IMR-90 (cell line): ENCODE results near the gene CSK. TPM values are rescaled to one million over a fixed set of nuclear protein-coding genes. Genes with fewer than 3 reads are reported as not detected.

ENCODE experiments used
- ATAC-seq: fragments of 200-7000 bp; cut with Tn5 transposase; 2 replicates; pipeline ENCODE4 v1.9.1; 2020; ENCODE audit warnings: low read depth, mild to moderate bottlenecking, moderate library complexity
- BruUV-seq: library from RNA; stranded (reverse); fragments of 400-500 nt; replicated peaks from 2 replicates; lab custom pipeline; 2021; lab: Mats Ljungman, UMichigan
- CTCF ChIA-PET: fragments of 300-600 bp; formaldehyde crosslinking; extraction: SDS; loops from one replicate; lab custom pipeline; 2021; ENCODE audit warnings: antibody characterized with exemption; lab: Yijun Ruan, JAX
- POLR2A ChIA-PET: fragments of 300-600 bp; sonication (Branson Sonifier 250); formaldehyde crosslinking; loops from one replicate; lab custom pipeline; 2022; ENCODE audit warnings: antibody characterized with exemption; ENCODE audit not compliant: unreplicated experiment; lab: Charles Lee
- DNase-seq: peaks from one replicate; pipeline ENCODE4 v3.0.0; 2013
- H2AFZ ChIP-seq: replicated peaks from 2 replicates; pipeline ENCODE3; 2013; ENCODE audit warnings: low read length, mild to moderate bottlenecking; ENCODE audit not compliant: poor library complexity
- H2AK5ac ChIP-seq: 2 replicates; pipeline ENCODE4 v1.6.1; 2013; ENCODE audit warnings: low read depth, low read length, inconsistent platforms
- H2AK9ac ChIP-seq: replicated peaks from 2 replicates; pipeline ENCODE3; 2013; ENCODE audit warnings: mild to moderate bottlenecking, low read depth, low read length, moderate library complexity; ENCODE audit not compliant: poor library complexity
- H2BK120ac ChIP-seq: 2 replicates; pipeline ENCODE4 v1.6.1; 2013; ENCODE audit warnings: low read depth, low read length, inconsistent platforms
- H2BK15ac ChIP-seq: 3 replicates; pipeline ENCODE4 v1.6.1; 2013; ENCODE audit warnings: low read depth, low read length, inconsistent platforms
- H2BK20ac ChIP-seq: 2 replicates; pipeline ENCODE4 v1.6.1; 2013; ENCODE audit warnings: low read depth, mild to moderate bottlenecking, inconsistent platforms, low read length, moderate library complexity
- H2BK5ac ChIP-seq: 2 replicates; pipeline ENCODE4 v1.6.1; 2013; ENCODE audit warnings: mild to moderate bottlenecking, low read depth, low read length, inconsistent platforms; ENCODE audit not compliant: poor library complexity, severe bottlenecking
- H3K14ac ChIP-seq: replicated peaks from 2 replicates; pipeline ENCODE4 v1.6.1; 2013; ENCODE audit warnings: low read depth, low read length, inconsistent platforms
- H3K18ac ChIP-seq: 2 replicates; pipeline ENCODE4 v1.6.1; 2013; ENCODE audit warnings: low read depth, low read length, control low read depth
- H3K23ac ChIP-seq: 2 replicates; pipeline ENCODE4 v1.6.1; 2013; ENCODE audit warnings: low read depth, low read length, inconsistent platforms
- H3K27ac ChIP-seq: 2 replicates; pipeline ENCODE4 v1.5.1; 2013; ENCODE audit warnings: mild to moderate bottlenecking, control low read depth, low read length; ENCODE audit not compliant: insufficient read depth
- H3K27me3 ChIP-seq: 2 replicates; pipeline ENCODE4 v1.6.1; 2013; ENCODE audit warnings: low read length; ENCODE audit not compliant: control insufficient read depth, insufficient read depth
- H3K36me3 ChIP-seq: 2 replicates; pipeline ENCODE4 v1.6.1; 2013; ENCODE audit warnings: low read length, mixed read lengths; ENCODE audit not compliant: control insufficient read depth, insufficient read depth
- H3K4ac ChIP-seq: 2 replicates; pipeline ENCODE4 v1.6.1; 2013; ENCODE audit warnings: low read depth, low read length, inconsistent platforms
- H3K4me1 ChIP-seq: 2 replicates; pipeline ENCODE4 v1.6.1; 2013; ENCODE audit warnings: low read length, mixed read lengths; ENCODE audit not compliant: control insufficient read depth, insufficient read depth
- H3K4me2 ChIP-seq: 2 replicates; pipeline ENCODE4 v1.6.1; 2013; ENCODE audit warnings: low read depth, mild to moderate bottlenecking, control low read depth, low read length, moderate library complexity
- H3K4me3 ChIP-seq: 2 replicates; pipeline ENCODE4 v1.5.1; 2013; ENCODE audit warnings: low read depth, mild to moderate bottlenecking, control low read depth, low read length, moderate library complexity; ENCODE audit not compliant: insufficient read depth
- H3K56ac ChIP-seq: 2 replicates; pipeline ENCODE4 v1.6.1; 2013; ENCODE audit warnings: low read length, inconsistent platforms; ENCODE audit not compliant: insufficient read depth; ENCODE audit errors: extremely low read depth
- H3K79me1 ChIP-seq, 2 experiments: 2 replicates each; pipeline ENCODE4 v1.6.1; 2013; ENCODE audit warnings: low read length in 2 of 2, inconsistent platforms in 1 of 2, low read depth in 1 of 2
- H3K9ac ChIP-seq: 2 replicates; pipeline ENCODE4 v1.6.1; 2013; ENCODE audit warnings: low read depth, low read length, control low read depth
- H3K9me1 ChIP-seq: 2 replicates; pipeline ENCODE4 v1.6.1; 2013; ENCODE audit warnings: low read length, inconsistent platforms; ENCODE audit not compliant: insufficient read depth
- H3K9me3 ChIP-seq: 2 replicates; pipeline ENCODE4 v1.6.1; 2013; ENCODE audit warnings: low read length; ENCODE audit not compliant: control insufficient read depth, insufficient read depth
- H4K20me1 ChIP-seq: 2 replicates; pipeline ENCODE4 v1.6.1; 2013; ENCODE audit warnings: low read length, inconsistent platforms; ENCODE audit not compliant: insufficient read depth
- H4K5ac ChIP-seq: 2 replicates; pipeline ENCODE4 v1.6.1; 2013; ENCODE audit warnings: mild to moderate bottlenecking, low read depth, low read length, control low read depth
- H4K8ac ChIP-seq, 2 experiments: 2 replicates each; pipeline ENCODE4 v1.6.1; 2013; ENCODE audit warnings: low read depth in 2 of 2, low read length in 2 of 2, control low read depth in 1 of 2, inconsistent platforms in 1 of 2
- H4K91ac ChIP-seq: 2 replicates; pipeline ENCODE4 v1.6.1; 2013; ENCODE audit warnings: low read depth, low read length, inconsistent platforms; ENCODE audit not compliant: insufficient read depth
- BHLHE40 ChIP-seq: fragments of 150-350 bp; IDR thresholded peaks from 2 replicates; pipeline ENCODE4 v1.6.1; 2016; ENCODE audit warnings: mild to moderate bottlenecking, low read depth, low read length
- CEBPB ChIP-seq: IDR thresholded peaks from 2 replicates; pipeline ENCODE4 v1.6.1; 2012; ENCODE audit warnings: low read depth, low read length, improper control_type of control experiment
- CHD1 ChIP-seq: IDR thresholded peaks from 2 replicates; pipeline ENCODE4 v1.6.1; 2012; ENCODE audit warnings: low read depth, low read length, improper control_type of control experiment
- ELK1 ChIP-seq: fragments of 150-350 bp; IDR thresholded peaks from 2 replicates; pipeline ENCODE4 v1.6.1; 2016; ENCODE audit warnings: low read depth, mild to moderate bottlenecking, low read length, moderate library complexity, borderline replicate concordance
- FOS ChIP-seq: fragments of 150-350 bp; IDR thresholded peaks from 2 replicates; pipeline ENCODE4 v1.6.1; 2016; ENCODE audit warnings: low read depth, low read length
- MAFK ChIP-seq: IDR thresholded peaks from 2 replicates; pipeline ENCODE4 v1.6.1; 2012; ENCODE audit warnings: low read depth, low read length, improper control_type of control experiment
- MAZ ChIP-seq: IDR thresholded peaks from 2 replicates; pipeline ENCODE4 v1.6.1; 2012; ENCODE audit warnings: low read depth, mild to moderate bottlenecking, low read length, improper control_type of control experiment, moderate library complexity, borderline replicate concordance
- MXI1 ChIP-seq: IDR thresholded peaks from 2 replicates; pipeline ENCODE4 v1.6.1; 2012; ENCODE audit warnings: low read depth, mild to moderate bottlenecking, low read length, moderate library complexity, borderline replicate concordance
- NFE2L2 ChIP-seq: fragments of 150-350 bp; IDR thresholded peaks from 2 replicates; pipeline ENCODE4 v1.6.1; 2016; ENCODE audit warnings: low read depth, mild to moderate bottlenecking, low read length
- POLR2A ChIP-seq: IDR thresholded peaks from 2 replicates; pipeline ENCODE4 v1.6.1; 2012; ENCODE audit warnings: mild to moderate bottlenecking, low read depth, low read length
- RAD21 ChIP-seq: IDR thresholded peaks from 2 replicates; pipeline ENCODE4 v1.6.1; 2012; ENCODE audit warnings: low read length, improper control_type of control experiment
- RFX5 ChIP-seq: IDR thresholded peaks from 2 replicates; pipeline ENCODE4 v1.8.0; 2012; ENCODE audit warnings: low read depth, mild to moderate bottlenecking, low read length, moderate library complexity
- SMC3 ChIP-seq: fragments of 150-350 bp; IDR thresholded peaks from 2 replicates; pipeline ENCODE4 v1.6.1; 2016; ENCODE audit warnings: low read depth, mild to moderate bottlenecking, antibody characterized with exemption, low read length, moderate library complexity
- USF2 ChIP-seq: fragments of 150-350 bp; IDR thresholded peaks from 2 replicates; pipeline ENCODE4 v1.6.1; 2017; ENCODE audit warnings: mild to moderate bottlenecking, antibody characterized with exemption, low read length, low read depth
- WGBS, 2 experiments: methylation state at CpG; one replicate each; pipeline versions ENCODE4 v1.1.5 to v1.1.7; 2013; ENCODE audit warnings: missing lambda C conversion rate in 2 of 2; ENCODE audit not compliant: insufficient read length in 1 of 2; ENCODE audit errors: extremely low coverage in 2 of 2; 5-methylcytosine and 5-hydroxymethylcytosine counted together
- dilution Hi-C: fragments of 300-500 bp; cut with HindIII; formaldehyde crosslinking; loops from one replicate; pipeline ENCODE4 v1.14.3; 2018; ENCODE audit warnings: low sequenced_read_pairs; ENCODE audit not compliant: unreplicated experiment
- in situ Hi-C: fragments of 300-500 bp; cut with MboI; formaldehyde crosslinking; loops from 3 replicates; pipeline ENCODE4 v1.14.3; 2019; ENCODE audit warnings: low sequenced_read_pairs, inconsistent platforms, mixed read lengths
- intact Hi-C: fragments of 100-400 bp; cut with micrococcal nuclease; formaldehyde crosslinking; loops from 2 replicates; pipeline ENCODE4 v1.10.0; 2022
- polyA plus RNA-seq, 3 experiments: library from polyadenylated mRNA; depleted of rRNA; stranded (reverse); fragments of >200 nt; gene quantifications; 2 replicates each; pipeline ENCODE4 v1.2.3, GENCODE V29; 2012; ENCODE audit warnings: low replicate concordance in 1 of 3
- total RNA-seq: library from RNA; depleted of rRNA; stranded (reverse); fragments of >200 nt; gene quantifications from 2 replicates; pipeline ENCODE4 v1.2.3, GENCODE V29; 2012
- TF ChIP-seq, protein P1 (sequence below): conservative IDR thresholded peaks from 2 replicates; pipeline ENCODE4 v1.5.1; 2012; ENCODE audit warnings: mild to moderate bottlenecking, low read depth, low read length, improper control_type of control experiment

The CSK gene
- total and polyA plus RNA-seq, 2 of the 4 experiments (the other 2 are of a cell fraction) = 10.8 to 54.0 TPM

DNA sequence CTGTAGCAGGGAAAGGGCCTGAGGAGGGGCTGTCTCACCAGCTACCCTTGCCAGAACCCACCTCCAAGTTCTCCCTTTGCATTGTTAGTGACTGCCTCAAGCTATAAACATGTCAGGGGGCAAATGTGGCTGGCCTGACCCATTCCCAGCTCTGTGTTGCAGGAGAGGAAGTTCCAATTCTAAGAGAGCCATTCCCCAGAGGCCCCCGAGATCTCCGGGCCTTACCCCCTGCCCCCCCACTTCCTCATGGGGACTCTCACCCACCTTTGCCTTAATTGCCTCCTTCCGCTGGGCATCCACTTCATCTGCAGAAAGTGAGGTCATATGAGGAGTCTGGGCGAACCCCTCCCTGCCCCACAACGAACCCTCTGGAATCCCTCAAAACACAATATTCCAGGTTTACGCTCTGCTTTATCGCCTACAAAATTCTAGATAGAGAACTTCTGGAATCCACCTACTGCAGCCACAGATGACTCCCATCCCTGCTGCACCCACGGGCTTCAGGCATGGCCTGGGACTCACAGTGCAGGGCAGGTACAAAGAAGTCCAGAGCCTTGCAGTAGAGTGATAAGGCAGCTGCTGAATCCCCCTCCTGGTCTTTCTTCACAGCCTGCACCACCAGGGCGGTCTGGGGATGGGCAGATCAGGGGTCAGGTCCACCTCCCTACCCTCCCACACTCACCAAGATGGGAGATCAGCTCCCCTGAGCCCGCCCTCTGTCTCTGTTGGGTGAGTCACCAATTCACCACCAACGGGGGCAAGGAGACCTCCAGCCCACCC, 57.1 kb downstream of the CSK start:
- Histone ChIP-seq H4K5ac (no peak overlapping the region), H2AK9ac (no peak overlapping the region), H2BK20ac (no peak overlapping the region), H4K20me1 (no peaks in the 10 kb centered on the region), H3K36me3 (peaks cover 3% of the 10 kb centered on the region; the same call in 1 of the 2 replicates), H2BK5ac (no peak overlapping the region), H3K4ac (no peak overlapping the region), H3K18ac (no peak overlapping the region), H3K4me3 (no peak overlapping the region), H2BK15ac (no peak overlapping the region), H3K9me1 (0 out of 2 replicates have a peak, but pooled peaks cover 3% of the 10 kb centered on the region), H3K23ac (no peak overlapping the region), H2BK120ac (no peak overlapping the region), H4K91ac (no peak overlapping the region), H3K79me1 (peaks cover 0 to 17% of the 10 kb centered on the region in 2 experiments; a peak in 1 of 4 replicates), H3K9me3 (no peaks in the 10 kb centered on the region), H2AK5ac (no peak overlapping the region), H3K56ac (no peak overlapping the region), H3K27me3 (no peaks in the 10 kb centered on the region), H3K4me1 (peaks cover 4% of the 10 kb centered on the region; the same call in 1 of the 2 replicates), H4K8ac (no peak overlapping the region), H3K9ac (no peak overlapping the region), H3K4me2 (no peak overlapping the region), H3K14ac (no peak overlapping the region), H3K27ac (no peak overlapping the region), H2AFZ (no peak overlapping the region)
- 100% methylated on average over 4 of the region's 11 CpGs; no CpG with 5 or more reads in 1 of the 2 experiments for WGBS, 2 experiments
- ATAC-seq = no peak
- ChIA-PET POLR2A (no interaction called here), CTCF (no interaction called here)
- intact Hi-C loops (no loop called here), in situ Hi-C loops (no loop called here), dilution Hi-C loops (no loop called here)
- no peak for DNase-seq
- BruUV-seq = no TSS peak
- no peak for TF ChIP-seq MAFK
- no peak for TF ChIP-seq CEBPB
- no peak for TF ChIP-seq CHD1
- TF ChIP-seq NFE2L2 = no peak
- TF ChIP-seq, protein P1, sequence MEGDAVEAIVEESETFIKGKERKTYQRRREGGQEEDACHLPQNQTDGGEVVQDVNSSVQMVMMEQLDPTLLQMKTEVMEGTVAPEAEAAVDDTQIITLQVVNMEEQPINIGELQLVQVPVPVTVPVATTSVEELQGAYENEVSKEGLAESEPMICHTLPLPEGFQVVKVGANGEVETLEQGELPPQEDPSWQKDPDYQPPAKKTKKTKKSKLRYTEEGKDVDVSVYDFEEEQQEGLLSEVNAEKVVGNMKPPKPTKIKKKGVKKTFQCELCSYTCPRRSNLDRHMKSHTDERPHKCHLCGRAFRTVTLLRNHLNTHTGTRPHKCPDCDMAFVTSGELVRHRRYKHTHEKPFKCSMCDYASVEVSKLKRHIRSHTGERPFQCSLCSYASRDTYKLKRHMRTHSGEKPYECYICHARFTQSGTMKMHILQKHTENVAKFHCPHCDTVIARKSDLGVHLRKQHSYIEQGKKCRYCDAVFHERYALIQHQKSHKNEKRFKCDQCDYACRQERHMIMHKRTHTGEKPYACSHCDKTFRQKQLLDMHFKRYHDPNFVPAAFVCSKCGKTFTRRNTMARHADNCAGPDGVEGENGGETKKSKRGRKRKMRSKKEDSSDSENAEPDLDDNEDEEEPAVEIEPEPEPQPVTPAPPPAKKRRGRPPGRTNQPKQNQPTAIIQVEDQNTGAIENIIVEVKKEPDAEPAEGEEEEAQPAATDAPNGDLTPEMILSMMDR = no peak
- no peak for TF ChIP-seq SMC3
- TF ChIP-seq BHLHE40 = no peak
- TF ChIP-seq POLR2A = no peak
- no peak for TF ChIP-seq RFX5
- no peak for TF ChIP-seq RAD21
- no peak for TF ChIP-seq MAZ
- no peak for TF ChIP-seq MXI1
- TF ChIP-seq USF2 = no peak
- TF ChIP-seq ELK1 = no peak
- no peak for TF ChIP-seq FOS
